H9 (cell line): ENCODE results near the gene SERPINE2. TPM values are rescaled to one million over a fixed set of nuclear protein-coding genes. Genes with fewer than 3 reads are reported as not detected.

Experiments
- DNase-seq: peaks from one replicate; pipeline ENCODE4 v3.0.0-alpha.2; 2017
- H2AFZ ChIP-seq: one replicate; pipeline ENCODE4 v1.6.1; 2013; ENCODE audit warnings: mild to moderate bottlenecking, low read length, control low read depth, moderate library complexity
- H2AK5ac ChIP-seq: 2 replicates; pipeline ENCODE4 v1.6.1; 2013; ENCODE audit warnings: low read length, control low read depth, mixed read lengths; ENCODE audit not compliant: insufficient read length
- H2BK120ac ChIP-seq: one replicate; pipeline ENCODE4 v1.6.1; 2013; ENCODE audit warnings: low read depth, mild to moderate bottlenecking, low read length, control low read depth, inconsistent platforms; ENCODE audit not compliant: poor library complexity, severe bottlenecking
- H2BK12ac ChIP-seq: 2 replicates; pipeline ENCODE4 v1.6.1; 2013; ENCODE audit warnings: low read length, control low read depth, mixed read lengths, low read depth; ENCODE audit not compliant: insufficient read length
- H2BK15ac ChIP-seq: 2 replicates; pipeline ENCODE4 v1.6.1; 2013; ENCODE audit warnings: low read depth, low read length, control low read depth
- H2BK20ac ChIP-seq: one replicate; pipeline ENCODE4 v1.6.1; 2013; ENCODE audit warnings: low read depth, mild to moderate bottlenecking, low read length, control low read depth, inconsistent platforms; ENCODE audit not compliant: poor library complexity, severe bottlenecking
- H2BK5ac ChIP-seq: 2 replicates; pipeline ENCODE4 v1.6.1; 2013; ENCODE audit warnings: low read length, control low read depth, mixed read lengths; ENCODE audit not compliant: insufficient read length
- H3K14ac ChIP-seq: 2 replicates; pipeline ENCODE4 v1.6.1; 2013; ENCODE audit warnings: low read length, control low read depth; ENCODE audit not compliant: insufficient read depth
- H3K18ac ChIP-seq: 2 replicates; pipeline ENCODE4 v1.6.1; 2013; ENCODE audit warnings: low read depth, mild to moderate bottlenecking, mixed read lengths, low read length, control low read depth; ENCODE audit not compliant: insufficient read length
- H3K23ac ChIP-seq: 2 replicates; pipeline ENCODE4 v1.6.1; 2013; ENCODE audit warnings: low read length, control low read depth, mixed read lengths, low read depth; ENCODE audit not compliant: insufficient read length
- H3K23me2 ChIP-seq: 2 replicates; pipeline ENCODE4 v1.6.1; 2013; ENCODE audit warnings: low read depth, mild to moderate bottlenecking, mixed read lengths, low read length, control low read depth; ENCODE audit not compliant: insufficient read length, poor library complexity, severe bottlenecking
- H3K27ac ChIP-seq: 2 replicates; pipeline ENCODE4 v1.5.1; 2013; ENCODE audit warnings: low read length, control low read depth, mixed read lengths, low read depth; ENCODE audit not compliant: insufficient read length
- H3K27me3 ChIP-seq: 2 replicates; pipeline ENCODE4 v1.6.1; 2013; ENCODE audit warnings: low read length, control low read depth, inconsistent platforms; ENCODE audit not compliant: insufficient read depth
- H3K4ac ChIP-seq: 2 replicates; pipeline ENCODE4 v1.6.1; 2013; ENCODE audit warnings: low read depth, mild to moderate bottlenecking, control low read depth, inconsistent platforms, low read length, moderate library complexity
- H3K4me1 ChIP-seq: 2 replicates; pipeline ENCODE4 v1.6.1; 2013; ENCODE audit warnings: low read length, control low read depth, inconsistent platforms; ENCODE audit not compliant: insufficient read depth
- H3K4me2 ChIP-seq: 2 replicates; pipeline ENCODE4 v1.6.1; 2013; ENCODE audit warnings: low read length, control low read depth, mixed read lengths; ENCODE audit not compliant: insufficient read length, insufficient read depth
- H3K56ac ChIP-seq: 2 replicates; pipeline ENCODE4 v1.6.1; 2013; ENCODE audit warnings: low read depth, mild to moderate bottlenecking, mixed read lengths, low read length, control low read depth; ENCODE audit not compliant: insufficient read length
- H3K79me1 ChIP-seq: 2 replicates; pipeline ENCODE4 v1.6.1; 2013; ENCODE audit warnings: low read depth, mild to moderate bottlenecking, moderate library complexity, low read length, control low read depth, inconsistent platforms; ENCODE audit not compliant: insufficient read depth, poor library complexity, severe bottlenecking
- H3K79me2 ChIP-seq: 2 replicates; pipeline ENCODE4 v1.6.1; 2013; ENCODE audit warnings: low read length, control low read depth, inconsistent platforms; ENCODE audit not compliant: insufficient read depth
- H3K9ac ChIP-seq: 2 replicates; pipeline ENCODE4 v1.6.1; 2013; ENCODE audit warnings: low read length, control low read depth, mixed read lengths; ENCODE audit not compliant: insufficient read length; ENCODE audit errors: extremely low read depth
- H3K9me3 ChIP-seq: one replicate; pipeline ENCODE4 v1.6.1; 2013; ENCODE audit warnings: low read depth, low read length, inconsistent platforms; ENCODE audit not compliant: control insufficient read depth
- H3T11ph ChIP-seq: one replicate; pipeline ENCODE4 v1.6.1; 2013; ENCODE audit warnings: mild to moderate bottlenecking, low read length, control low read depth, inconsistent platforms
- H4K20me1 ChIP-seq: one replicate; pipeline ENCODE4 v1.6.1; 2013; ENCODE audit not compliant: control insufficient read depth, insufficient read length, insufficient read depth
- H4K5ac ChIP-seq: 2 replicates; pipeline ENCODE4 v1.6.1; 2013; ENCODE audit warnings: low read depth, mild to moderate bottlenecking, mixed read lengths, low read length, control low read depth; ENCODE audit not compliant: insufficient read length
- H4K8ac ChIP-seq: replicated peaks from 2 replicates; pipeline ENCODE4 v1.6.1; 2013; ENCODE audit warnings: low read length, control low read depth, mixed read lengths, low read depth; ENCODE audit not compliant: insufficient read length
- H4K91ac ChIP-seq: 2 replicates; pipeline ENCODE4 v1.6.1; 2013; ENCODE audit warnings: low read depth, mild to moderate bottlenecking, moderate library complexity, mixed read lengths, low read length, control low read depth; ENCODE audit not compliant: insufficient read length
- H3K27ac Mint-ChIP-seq, 3 experiments: 2 replicates in 2 of 3; 3 replicates in 1 of 3; pipeline ENCODE4 v1.8.0; 2020 to 2021; ENCODE audit warnings: mixed read lengths in 3 of 3, mild to moderate bottlenecking in 1 of 3, moderate library complexity in 1 of 3
- H3K27me3 Mint-ChIP-seq: 2 replicates; pipeline ENCODE4 v1.8.0; 2021; ENCODE audit warnings: low read depth, mild to moderate bottlenecking, moderate library complexity, mixed read lengths
- H3K36me3 Mint-ChIP-seq, 3 experiments: 2 replicates in 2 of 3; 3 replicates in 1 of 3; pipeline ENCODE4 v1.8.0; 2020 to 2021; ENCODE audit warnings: low read depth in 3 of 3, mixed read lengths in 3 of 3; ENCODE audit not compliant: insufficient read depth in 1 of 3
- H3K4me1 Mint-ChIP-seq, 2 experiments: 2 replicates each; pipeline ENCODE4 v1.8.0; 2020; ENCODE audit warnings: mixed read lengths in 2 of 2
- H3K4me3 Mint-ChIP-seq, 2 experiments: 2 replicates in 1 of 2; 3 replicates in 1 of 2; pipeline ENCODE4 v1.8.0; 2020 to 2021; ENCODE audit warnings: mild to moderate bottlenecking in 2 of 2, mixed read lengths in 2 of 2, moderate library complexity in 1 of 2
- H3K9me3 Mint-ChIP-seq, 2 experiments: 2 replicates in 1 of 2; 3 replicates in 1 of 2; pipeline ENCODE4 v1.8.0; 2020; ENCODE audit warnings: mild to moderate bottlenecking in 2 of 2, mixed read lengths in 2 of 2, moderate library complexity in 1 of 2
- CTCF ChIP-seq: fragments of 200-600 bp; sonication (generic); conservative IDR thresholded peaks from 3 replicates; pipeline ENCODE4 v1.8.0; 2021; ENCODE audit warnings: antibody characterized with exemption, mild to moderate bottlenecking
- WGBS: extraction: QIAGEN DNeasy Blood & Tissue Kit; methylation state at CpG from one replicate; pipeline ENCODE4 v1.1.7; 2013; ENCODE audit warnings: missing lambda C conversion rate, low lambda C conversion rate, mixed read lengths; ENCODE audit not compliant: insufficient read length; ENCODE audit errors: extremely low coverage; 5-methylcytosine and 5-hydroxymethylcytosine counted together
- total RNA-seq: library from RNA; stranded (reverse); gene quantifications from 2 replicates; pipeline ENCODE4 v1.2.1, GENCODE V29; 2021

The SERPINE2 gene
- total RNA-seq, 1 experiment from 2014 or later: 40.0 TPM

- no peaks in the 10 kb centered on the region for H3K9me3 Mint-ChIP-seq
These were observed 69.2 kb downstream of the SERPINE2 start for GRCh38 chr2:223969856-223970255.

More at GRCh38 chr2:223969856-223970255, 69.2 kb downstream of the SERPINE2 start:
- Histone ChIP-seq H3K79me1 (no peaks in the 10 kb centered on the region), H3K4ac (no peak overlapping the region), H3K27ac (no peak overlapping the region), H4K8ac (no peak overlapping the region), H3K23ac (no peak overlapping the region), H4K20me1 (no peaks in the 10 kb centered on the region), H2BK5ac (no peak overlapping the region), H3K27me3 (no peaks in the 10 kb centered on the region), H3K18ac (no peak overlapping the region), H2BK120ac (no peak overlapping the region), H2BK20ac (no peak overlapping the region), H3K9me3 (no peaks in the 10 kb centered on the region), H4K5ac (no peak overlapping the region), H3K9ac (no peak overlapping the region), H3K56ac (no peak overlapping the region), H2AK5ac (no peak overlapping the region), H3K4me2 (no peak overlapping the region), H3K4me1 (no peaks in the 10 kb centered on the region), H3T11ph (no peak overlapping the region), H3K79me2 (no peaks in the 10 kb centered on the region), H2BK15ac (no peak overlapping the region), H4K91ac (no peak overlapping the region), H3K23me2 (no peaks in the 10 kb centered on the region), H2AFZ (no peak overlapping the region), H2BK12ac (no peak overlapping the region), H3K14ac (no peak overlapping the region)
- no CpG with 5 or more reads among the region's 1 CpG for WGBS
- H3K4me1 Mint-ChIP-seq: peaks cover 4 to 12% of the 10 kb centered on the region in 2 experiments; a peak in 3 of 4 replicates
- H3K36me3 Mint-ChIP-seq: peaks cover 9 to 19% (median 14%) of the 10 kb centered on the region in 3 experiments; a peak in 6 of 7 replicates
- H3K27me3 Mint-ChIP-seq: no peaks in the 10 kb centered on the region
- no peak for TF ChIP-seq CTCF
- H3K4me3 Mint-ChIP-seq: no peak overlapping the region
- peak overlapping the region in 1 of 3 experiments; percentile 83; a peak in 2 of 7 replicates for H3K27ac Mint-ChIP-seq
- DNase-seq: no peak
